Daoy (cell line): Measurements from ENCODE around the gene DOCK6. TPM values are rescaled to one million over a fixed set of nuclear protein-coding genes. Genes with fewer than 3 reads are reported as not detected.

Source experiments
- DNase-seq: peaks from one replicate; pipeline ENCODE4 v3.0.0-alpha.2; 2015; ENCODE audit warnings: low read depth
- total RNA-seq: library from RNA; depleted of rRNA; stranded (reverse); fragments of >200 nt; shearing (Covaris generic); gene quantifications from 2 replicates; pipeline ENCODE4 v1.2.3, GENCODE V29; 2014

DOCK6 gene
- total RNA-seq, 1 experiment from 2014 or later: 4.3 TPM

DNA sequence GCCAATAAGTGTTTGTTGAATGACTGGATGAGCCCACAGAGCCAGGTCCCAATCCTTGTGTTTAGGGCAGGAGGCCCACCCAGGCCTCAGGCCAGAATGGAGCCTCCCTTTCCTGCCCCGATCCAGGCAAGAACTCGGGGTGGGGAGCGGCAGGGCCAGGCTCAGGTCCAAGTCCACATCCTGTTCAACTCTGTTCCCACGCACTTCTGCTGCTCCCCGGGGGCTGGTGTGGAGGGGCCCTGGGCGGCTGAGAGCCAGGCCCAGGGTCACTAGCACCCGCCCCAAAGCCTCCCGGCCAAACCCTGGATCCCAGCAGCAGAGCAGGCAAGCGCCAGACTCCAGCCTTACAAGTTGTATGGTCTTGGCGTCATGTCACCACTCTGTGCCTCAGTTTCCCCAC is 14.9 kb downstream of the DOCK6 start:
- no peak for DNase-seq

DNA sequence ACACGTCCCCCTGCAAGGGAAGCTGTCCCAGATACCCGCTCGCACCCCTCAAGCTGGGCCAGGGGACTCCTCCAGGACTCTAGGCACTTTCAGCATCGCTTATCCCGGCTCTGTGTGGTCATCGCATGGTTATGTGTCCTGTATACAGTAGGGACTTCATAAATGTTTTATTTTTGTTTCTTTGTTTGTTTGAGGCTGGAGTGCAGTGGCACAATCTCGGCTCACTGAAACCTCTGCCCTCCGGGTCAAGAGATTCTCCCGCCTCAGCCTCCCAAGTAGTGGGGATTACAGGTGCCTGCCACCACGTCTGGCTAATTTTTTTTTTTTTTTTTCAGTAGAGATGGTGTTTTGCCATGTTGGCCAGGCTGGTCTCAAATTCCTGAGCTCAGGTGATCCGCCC is 15.4 kb downstream of the DOCK6 start:
- DNase-seq: no peak

DNA sequence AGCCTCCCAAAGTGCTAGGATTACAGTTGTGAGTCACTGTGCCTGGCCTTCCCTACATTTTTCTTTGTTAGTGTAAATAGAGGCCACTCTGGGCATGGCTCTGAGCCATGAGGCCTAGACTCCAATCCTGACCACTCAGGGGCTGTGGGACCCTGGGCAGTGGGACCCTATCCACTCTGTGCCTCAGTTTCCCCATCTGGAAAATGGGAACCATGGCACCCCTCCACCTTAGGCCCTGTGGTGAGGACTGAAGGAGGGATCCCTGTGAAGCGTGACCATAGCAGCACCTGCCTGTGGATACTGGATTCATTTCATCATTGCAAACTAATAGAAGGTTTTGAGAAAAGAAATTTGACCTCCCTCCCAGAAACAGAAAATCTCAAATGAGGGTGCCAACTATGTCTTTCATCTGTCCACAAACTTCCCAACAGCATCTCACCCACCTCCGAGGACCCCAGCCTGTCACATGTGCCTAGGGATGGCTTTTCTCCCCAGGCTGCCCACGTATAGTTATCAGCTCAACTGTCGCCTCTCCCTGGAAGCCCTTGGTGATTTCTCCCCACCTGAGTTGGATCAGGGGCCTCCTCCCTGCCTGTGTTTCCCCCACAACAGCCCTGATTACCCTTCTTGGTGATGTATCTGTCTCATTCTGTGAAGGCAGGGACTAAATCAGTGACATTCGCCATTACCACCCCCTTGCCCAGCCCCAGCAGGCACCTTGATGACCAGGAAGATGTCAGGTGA is 17.3 kb downstream of the DOCK6 start:
- DNase-seq: no peak

DNA sequence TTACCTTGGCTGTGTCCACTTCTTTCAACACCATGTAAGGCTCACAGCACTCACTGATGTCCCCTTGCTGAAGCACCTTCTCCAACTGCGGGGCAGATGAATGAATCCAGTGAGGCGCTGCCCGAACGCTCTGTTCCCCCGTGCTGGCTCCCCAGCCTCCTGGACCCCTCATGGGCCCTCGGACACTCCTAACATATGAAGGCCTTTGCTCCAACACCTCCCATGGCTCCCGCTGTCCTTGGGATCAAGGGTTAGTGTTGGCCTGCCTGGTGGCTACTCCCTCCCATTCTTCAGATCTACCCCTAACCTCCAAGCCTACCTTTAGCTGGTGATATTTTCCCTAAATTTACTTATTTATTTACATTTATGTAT is 18.5 kb downstream of the DOCK6 start:
- no peak for DNase-seq

DNA sequence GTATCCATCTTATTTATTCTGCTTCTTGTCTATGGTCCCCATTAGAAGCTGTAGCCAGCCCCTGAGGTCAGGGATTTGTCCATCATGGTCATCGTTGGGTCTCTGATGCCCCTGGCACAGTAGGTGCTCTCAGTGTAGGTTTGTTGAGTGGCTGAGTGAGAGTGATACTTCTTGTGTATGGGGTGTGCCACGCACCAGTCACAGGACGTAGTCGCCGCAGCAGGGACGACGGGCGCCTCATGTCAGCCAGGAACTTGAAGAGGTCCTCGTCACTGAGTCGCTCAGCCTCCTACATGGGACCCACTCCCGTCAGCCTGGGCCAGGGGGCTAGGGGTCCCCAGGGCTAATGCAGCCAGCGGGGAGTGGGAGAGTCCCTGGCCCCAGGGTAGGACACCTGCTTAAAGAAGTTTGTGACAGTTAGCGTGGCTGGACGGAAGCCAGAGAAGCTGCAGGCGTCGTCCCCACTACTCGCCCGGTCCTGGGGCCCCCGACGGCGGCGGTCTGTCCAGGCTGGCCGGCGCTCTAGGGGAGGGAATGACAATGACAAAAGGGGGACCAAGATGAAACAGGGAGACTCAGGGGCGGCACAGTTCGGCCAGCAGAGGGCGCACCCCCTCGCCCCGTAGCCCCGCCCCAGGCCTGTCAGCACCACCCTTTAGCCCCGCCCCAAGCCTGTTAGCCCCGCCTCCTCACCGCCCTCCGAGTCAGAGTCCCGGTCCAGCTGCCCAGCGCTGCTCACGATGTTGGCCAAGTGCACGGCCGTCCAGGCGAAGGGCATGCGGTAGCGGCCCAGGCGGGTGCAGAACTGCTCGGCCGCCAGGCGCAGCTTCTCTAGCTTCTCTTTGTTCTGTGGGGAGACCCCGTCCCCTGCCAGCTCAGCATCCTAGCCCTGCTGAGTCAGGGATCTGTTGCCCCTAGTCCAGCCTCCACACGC is 19.2 kb downstream of the DOCK6 start:
- DNase-seq: peak; percentile 91

DNA sequence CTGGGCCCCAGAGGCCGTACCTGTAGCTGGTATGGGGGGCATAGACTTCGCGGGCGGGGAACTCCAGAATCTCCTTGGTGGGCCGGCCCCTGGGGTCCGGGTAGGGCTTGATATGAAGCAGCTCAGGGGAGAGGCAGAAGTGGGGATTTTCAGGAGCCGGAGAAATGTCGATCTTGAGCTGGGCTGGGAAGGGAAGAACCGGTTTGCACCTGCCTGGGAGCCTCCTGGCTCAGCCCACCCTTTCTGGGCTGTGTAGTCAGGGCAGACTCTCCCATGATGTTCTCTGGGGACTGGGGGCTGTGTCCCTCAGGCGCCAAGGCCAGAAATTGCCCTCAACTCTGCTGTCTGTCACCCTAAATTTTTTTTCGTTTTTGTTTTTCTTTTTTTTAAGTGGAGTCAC is 20.3 kb downstream of the DOCK6 start:
- DNase-seq: no peak

DNA sequence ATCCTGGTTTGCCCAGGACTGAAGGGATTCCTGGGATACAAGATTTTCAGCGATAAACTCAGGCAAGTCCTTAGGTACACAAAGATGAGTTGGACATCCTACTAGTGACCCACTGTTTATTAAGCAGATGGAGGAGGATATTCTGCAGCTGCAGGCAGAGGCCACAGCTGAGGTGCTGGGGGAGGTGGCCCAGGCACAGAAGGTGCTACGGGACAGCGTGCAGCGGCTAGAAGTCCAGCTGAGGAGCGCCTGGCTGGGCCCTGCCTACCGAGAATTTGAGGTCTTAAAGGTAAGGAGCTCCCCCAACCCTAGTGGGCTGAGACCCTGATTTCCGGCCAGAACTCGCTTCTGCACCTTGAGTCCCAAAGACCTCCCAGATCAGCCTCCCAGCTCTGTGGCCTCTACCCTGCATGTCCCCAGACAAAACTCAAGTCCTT is 22.3 kb downstream of the DOCK6 start:
- no peak for DNase-seq

DNA sequence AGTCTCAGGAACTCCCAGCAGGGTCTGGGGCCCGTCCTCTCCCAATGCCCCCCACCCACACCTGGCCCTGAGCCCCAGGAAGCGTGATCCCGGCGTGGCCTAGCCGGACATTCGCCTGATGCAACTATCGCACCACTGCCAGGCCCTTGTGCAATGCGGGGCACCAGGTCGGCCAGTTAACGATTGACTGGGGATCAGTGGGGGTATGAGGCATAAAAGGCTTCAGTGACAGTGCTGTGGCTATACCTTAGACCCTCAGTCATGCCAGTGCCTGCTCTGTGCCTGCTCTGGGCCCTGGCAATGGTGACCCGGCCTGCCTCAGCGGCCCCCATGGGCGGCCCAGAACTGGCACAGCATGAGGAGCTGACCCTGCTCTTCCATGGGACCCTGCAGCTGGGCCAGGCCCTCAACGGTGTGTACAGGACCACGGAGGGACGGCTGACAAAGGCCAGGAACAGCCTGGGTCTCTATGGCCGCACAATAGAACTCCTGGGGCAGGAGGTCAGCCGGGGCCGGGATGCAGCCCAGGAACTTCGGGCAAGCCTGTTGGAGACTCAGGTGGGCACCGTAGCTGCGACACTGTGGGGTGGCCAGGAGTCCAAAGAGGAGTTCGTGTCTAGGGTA is 22.8 kb downstream of the DOCK6 start, which contains the start of gene ANGPTL8:
TSS of gene ANGPTL8 (plus strand) at position 243 of the 624 bp plus-strand sequence. CDS start at position 262, 19 bp downstream.
- no peak for DNase-seq

DNA sequence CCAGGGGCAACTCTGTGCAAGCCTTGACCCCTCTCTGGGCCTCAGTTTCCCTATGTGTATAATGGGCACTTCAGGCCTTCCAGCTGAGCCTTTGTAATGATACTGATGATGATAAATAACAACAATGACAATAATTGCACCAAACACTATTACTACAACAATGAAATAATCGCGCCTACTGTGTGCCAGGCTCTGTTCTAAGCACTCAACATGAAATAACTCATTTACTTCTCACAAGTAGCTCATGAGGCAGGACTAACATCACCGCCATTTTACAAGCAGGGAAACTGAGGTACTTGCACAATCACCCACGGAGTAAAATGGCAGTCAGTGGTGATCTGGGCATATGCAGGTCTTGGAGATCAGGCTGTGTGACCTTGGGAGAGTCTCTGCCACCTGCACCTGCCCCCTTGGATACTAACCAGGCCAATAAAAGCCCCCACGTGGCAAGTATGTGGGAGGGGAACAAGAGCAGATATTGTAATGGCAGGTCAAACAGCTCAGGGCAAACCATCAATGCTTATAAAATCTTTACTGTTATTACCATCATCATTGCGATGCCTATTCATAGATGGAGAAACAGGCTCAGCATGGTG is 23.4 kb downstream of the DOCK6 start:
- no peak for DNase-seq

DNA sequence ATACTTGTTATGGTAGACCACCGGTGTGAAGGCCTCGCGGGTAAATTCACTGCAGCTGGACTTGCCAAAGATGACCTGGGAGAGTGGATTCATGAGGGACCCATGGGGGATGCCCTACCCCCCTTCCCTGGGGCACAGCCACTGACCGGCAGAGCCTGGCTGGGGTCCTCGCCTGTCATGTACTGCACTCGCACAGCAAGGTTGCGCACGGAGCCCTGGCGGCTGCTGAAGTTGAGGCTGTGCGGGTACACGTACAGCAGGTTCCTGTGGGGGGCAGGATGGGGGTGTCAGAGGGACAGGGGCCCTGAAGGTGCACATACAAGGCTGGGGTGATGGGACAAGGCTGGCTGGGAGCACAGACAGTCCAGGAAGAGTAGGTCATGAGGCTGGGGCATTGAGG is 24.3 kb downstream of the DOCK6 start:
- DNase-seq: no peak

DNA sequence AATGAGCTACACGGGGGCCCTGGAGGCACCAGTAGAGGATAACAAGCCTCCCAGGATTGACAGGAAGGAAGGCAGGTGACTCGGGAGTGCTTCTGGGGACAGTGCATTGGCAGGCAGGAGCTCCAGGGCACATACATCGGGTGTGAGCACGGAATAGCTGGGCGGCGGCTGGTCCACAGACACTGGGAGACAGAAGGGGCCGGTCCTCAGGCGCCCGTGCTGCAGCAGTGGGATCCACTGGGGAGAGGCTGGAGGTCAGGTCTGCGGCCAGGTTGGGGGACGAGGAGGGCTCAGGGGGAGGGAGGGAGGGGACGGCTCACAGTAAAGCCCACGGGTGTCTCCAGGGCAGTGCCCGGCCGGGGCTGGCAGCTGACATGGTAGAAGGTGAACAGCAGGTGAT is 25.0 kb downstream of the DOCK6 start:
- DNase-seq: no peak

DNA sequence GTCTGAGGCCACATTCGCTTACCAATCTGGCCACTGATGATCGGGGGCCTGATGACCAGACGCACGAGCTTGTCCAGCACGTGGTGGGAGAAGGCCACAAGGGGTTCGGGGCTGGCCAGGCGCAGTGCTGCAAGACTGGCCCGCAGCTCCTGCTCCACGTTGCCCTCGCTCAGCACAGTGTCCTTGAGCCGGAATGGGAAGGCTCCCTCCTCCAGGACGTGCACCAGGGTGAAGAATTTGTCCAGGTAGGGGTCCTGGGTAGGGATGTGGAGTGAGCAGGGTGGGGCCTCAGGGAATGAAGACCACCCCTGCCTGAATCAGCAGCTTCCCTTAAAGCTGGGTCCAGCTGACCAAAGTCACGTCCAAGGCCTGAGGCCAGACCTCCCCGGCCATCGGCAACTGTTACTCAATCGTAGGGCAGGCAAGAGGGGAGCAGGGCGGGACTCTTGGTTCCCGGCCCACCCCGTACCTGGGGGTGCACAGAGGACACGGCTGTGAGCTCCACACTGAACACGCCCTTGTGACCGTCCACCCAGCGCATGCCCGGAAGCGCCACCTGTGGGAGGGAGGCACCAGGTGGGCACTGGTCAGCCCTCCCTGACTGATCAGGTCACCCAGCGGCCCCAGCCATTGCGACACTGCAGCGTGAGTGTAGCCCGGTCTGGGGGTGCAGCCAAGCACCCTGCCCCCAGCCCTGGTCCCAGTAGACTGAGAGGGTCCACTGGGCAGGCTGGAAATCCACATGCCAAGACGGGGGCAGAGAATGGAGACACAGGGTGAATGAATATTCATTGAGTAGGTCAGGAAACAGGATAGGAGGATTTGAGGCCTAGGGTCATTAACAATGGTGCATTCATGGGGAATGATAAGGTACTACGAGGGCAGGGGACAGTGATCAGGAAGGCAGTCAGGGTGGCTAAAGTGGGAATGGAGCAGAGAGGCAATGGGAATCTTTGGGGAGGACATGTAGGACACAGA is 25.7 kb downstream of the DOCK6 start:
- DNase-seq: no peak

DNA sequence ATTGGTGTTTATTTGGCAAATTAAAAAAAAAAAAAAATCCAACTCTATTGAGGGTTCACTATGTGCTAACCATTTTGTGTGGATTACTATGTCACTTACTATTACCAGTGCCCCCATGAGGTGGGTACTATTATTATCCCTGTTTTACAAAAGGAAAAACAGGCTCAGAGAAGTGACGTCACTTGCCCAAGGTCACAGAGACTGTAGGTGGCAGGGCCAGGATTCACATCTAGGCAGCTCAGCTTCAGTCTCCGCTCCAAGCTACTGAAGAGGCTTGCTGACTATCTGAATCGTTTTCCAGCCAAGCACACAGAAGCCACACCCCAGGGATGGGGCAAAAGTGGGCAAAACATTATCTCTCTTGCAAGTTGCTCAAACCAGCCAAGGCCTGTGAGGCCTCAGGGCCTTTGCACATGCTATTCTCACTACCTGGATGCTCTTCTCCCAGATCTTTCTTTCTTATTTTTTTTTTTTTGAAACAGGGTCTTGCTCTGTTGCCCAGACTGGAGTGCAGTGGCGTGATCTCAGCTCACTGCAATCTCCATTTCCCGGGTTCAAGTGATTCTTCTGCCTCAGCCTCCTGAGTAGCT is 27.7 kb downstream of the DOCK6 start:
- no peak for DNase-seq

DNA sequence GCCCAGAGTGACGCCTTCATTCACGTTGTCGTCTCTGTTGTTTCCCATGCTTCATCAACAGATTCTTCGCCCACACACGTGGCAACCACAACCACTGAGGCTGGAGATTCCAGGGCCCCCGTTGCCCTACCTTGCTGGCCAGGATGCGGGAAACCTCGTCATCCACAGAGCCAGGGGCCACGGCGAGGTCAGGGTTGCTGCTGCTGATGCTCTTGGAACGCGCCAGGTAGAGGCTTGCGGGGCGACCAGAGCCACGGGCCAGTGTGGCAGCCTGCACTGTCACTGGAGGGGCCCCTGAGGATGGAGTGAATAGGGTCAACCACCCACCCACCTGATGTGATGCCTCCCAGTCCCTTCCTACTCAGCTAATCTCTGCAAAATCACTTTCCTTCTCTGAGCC is 29.3 kb downstream of the DOCK6 start:
- no peak for DNase-seq

DNA sequence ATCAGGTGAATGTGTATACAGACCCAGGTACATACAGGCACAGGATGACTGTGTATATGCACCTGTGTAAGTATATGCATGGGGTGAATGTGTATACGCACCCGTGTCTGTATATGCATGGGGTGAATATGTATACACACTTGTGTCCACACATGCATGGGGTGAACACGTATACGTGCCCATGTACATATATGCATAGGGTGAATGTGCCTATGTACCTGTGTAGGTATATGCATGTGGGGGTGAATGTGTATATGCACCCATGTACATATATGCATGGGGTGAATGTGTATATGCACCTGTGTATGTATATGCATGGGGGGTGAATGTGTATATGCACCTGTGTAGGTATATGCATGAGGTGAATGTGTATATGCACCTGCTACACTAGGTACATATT is 29.8 kb downstream of the DOCK6 start:
- DNase-seq: no peak

DNA sequence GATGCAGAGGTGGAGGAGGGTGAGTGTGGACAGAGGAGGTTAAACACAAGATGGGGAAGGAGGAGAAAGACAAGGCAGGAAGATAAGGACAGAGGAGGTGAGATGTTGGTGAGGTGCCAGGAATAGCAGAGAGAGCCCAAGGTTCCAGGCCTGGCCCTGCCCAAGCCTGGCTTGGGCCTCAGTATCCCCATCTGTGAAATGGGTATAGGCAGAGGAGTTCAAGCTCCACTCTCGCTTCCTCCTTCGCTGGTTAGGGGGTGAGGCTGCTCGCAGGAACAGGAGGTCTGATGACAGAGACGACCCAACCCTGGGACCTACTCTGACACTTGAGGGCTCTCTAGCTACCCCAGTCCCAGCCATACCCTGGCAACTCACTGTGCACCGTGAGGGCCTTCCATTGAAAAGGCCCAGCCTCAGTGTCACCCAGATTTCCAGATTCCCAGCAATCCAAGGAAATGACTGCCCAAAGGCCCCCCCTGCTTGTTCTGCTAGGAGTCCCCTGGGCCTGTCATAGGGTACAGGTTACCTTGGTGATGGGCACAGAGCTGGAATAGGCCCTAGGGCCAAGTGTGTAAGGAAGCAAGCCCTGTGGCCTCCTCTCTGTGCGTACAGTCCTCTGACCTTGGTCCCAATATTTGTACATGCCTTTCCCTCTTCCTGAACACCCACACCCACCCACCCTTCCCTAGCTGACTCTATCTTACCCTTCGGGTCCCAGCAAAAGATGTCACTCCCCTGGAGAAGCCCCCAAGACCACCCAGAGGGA is 31.5 kb downstream of the DOCK6 start:
- DNase-seq: no peak

DNA sequence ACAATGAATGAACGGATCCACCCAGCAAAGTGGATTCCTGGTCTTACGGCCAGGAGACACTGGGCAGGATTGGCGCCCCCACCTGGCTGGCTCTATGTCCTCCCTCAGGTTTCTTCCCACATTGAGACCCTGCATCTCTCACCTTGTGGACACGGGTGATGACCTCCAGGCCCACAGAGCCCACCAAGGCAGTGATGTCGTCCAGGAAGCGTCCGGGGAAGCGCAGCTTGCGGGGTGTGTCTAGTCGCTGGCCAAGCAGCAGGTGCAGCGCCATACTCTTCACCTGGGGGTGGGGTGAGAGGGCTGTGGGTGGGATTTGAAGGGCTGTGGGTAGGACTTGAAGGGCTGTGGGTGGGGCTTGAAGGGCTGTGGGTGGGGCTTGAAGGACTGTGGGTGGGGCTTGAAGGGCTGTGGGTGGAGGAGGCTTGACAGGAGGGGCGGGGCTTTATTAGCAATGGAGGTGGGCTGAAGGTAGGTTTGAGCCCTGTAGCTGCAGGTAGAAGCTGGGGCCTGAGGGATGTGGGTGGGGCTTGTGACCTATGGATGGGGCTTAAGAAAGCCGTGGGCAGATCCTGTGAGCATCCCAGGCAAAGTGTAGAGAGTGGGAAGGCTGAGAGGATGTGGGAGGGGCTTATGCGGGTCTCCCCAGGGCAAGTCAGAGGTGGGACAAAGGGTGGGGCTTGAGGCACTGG is 35.0 kb downstream of the DOCK6 start:
- peak; percentile 36 for DNase-seq

DNA sequence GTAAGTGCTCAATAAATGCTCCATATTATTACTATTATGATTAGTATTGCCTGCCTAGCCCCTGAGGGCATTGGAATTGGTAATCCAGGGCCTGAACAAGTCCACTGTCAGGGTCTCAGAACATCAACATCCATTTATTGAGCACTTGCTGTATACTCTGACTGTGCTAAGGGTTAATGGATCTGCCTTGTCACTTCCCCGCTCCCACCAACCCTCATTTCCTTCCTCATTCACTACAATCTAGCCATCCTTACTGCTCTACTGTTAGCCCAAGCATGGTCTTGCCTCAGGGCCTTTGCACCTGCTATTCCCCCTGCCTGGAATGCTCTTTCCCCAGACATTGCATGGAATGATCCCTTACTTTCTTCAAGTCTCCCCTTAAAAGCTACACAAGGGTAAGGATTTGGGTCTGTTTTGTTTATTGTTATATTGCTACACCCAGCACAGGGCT is 35.6 kb downstream of the DOCK6 start:
- no peak for DNase-seq

DNA sequence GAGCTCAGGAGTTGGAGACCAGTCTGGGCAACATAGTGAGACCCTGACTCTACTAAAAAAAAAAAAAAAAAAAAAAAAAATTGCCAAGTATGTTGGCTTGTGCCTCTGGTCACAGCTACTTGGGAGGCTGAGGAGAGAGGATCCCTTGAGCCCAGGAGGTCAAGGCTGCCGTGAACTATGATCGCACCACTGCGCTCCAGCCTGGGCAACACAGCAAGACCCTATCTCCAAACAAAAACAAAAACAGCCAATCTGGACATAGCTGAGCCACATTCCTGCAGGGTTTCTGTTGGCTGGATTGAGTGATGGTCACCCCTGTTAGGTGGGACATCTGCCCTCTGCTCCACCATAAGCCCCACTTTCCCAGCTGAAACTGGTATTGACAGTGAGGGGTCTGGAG is 36.5 kb downstream of the DOCK6 start:
- no peak for DNase-seq
